ENCODE measurements around the gene AGK. TPM values are rescaled to one million over a fixed set of nuclear protein-coding genes. Genes with fewer than 3 reads are reported as not detected.

The AGK gene
- total RNA-seq, 2 donors from 2014 or later, result 19.6 to 21.1 TPM

DNA sequence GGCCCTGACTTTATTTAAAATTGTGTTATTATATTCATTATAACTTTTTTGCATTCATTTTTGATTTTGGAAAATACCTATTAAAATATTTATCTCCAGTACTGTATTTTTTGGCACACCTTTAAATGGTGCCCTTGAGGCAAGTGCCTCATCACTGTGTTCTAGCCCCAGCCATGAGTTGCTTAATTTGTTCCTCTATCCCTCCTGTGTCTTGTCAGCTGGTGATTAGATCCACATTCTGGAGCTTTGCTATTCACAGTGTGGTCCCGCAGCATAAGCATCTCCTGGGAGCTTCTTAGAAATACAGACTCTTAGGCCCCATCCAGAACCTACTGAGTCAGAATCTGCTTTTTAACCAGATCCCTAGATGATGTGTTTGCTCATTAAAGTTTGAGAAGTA is 19.8 kb downstream of the AGK start:
- TF ChIP-seq, protein P1, sequence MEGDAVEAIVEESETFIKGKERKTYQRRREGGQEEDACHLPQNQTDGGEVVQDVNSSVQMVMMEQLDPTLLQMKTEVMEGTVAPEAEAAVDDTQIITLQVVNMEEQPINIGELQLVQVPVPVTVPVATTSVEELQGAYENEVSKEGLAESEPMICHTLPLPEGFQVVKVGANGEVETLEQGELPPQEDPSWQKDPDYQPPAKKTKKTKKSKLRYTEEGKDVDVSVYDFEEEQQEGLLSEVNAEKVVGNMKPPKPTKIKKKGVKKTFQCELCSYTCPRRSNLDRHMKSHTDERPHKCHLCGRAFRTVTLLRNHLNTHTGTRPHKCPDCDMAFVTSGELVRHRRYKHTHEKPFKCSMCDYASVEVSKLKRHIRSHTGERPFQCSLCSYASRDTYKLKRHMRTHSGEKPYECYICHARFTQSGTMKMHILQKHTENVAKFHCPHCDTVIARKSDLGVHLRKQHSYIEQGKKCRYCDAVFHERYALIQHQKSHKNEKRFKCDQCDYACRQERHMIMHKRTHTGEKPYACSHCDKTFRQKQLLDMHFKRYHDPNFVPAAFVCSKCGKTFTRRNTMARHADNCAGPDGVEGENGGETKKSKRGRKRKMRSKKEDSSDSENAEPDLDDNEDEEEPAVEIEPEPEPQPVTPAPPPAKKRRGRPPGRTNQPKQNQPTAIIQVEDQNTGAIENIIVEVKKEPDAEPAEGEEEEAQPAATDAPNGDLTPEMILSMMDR (IDR thresholded peaks at IDR 0.05), result no peak
- H3K9me3 ChIP-seq, result no peaks in the 10 kb centered on the region
- no peak for DNase-seq
- no peaks in the 10 kb centered on the region for H3K27me3 ChIP-seq
- no peak overlapping the region for H3K9ac ChIP-seq (ENCODE audit: low read depth in 2 of 2, low read length in 2 of 2)
- no peak overlapping the region for H3K4me3 ChIP-seq
- no peak overlapping the region for H3K27ac ChIP-seq
- H3K4me1 ChIP-seq, result no peaks in the 10 kb centered on the region
- intact Hi-C loops (cut with DNase I), result no loop called here
- no peaks in the 10 kb centered on the region for H3K36me3 ChIP-seq

DNA sequence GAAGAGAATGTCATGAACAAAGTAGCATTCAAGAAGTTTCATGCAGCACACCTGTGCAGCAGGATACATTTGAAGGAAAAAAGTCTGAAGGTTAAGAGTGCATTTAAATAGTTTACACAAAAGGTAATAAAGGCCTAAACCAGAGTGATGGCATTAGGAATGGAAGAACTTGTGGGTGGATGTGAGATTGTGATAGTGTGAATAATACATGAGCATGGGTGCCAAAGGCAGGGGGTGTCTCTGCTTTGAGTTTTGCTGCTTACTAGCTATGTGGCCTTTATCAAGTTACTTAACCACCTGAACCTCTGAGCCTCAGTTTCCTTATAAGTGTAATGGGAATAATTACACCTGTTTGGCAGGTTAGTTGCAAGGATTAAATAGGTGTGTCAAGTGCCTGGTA is 21.0 kb downstream of the AGK start:
- TF ChIP-seq, protein P1 (IDR thresholded peaks at IDR 0.05), result no peak
- DNase-seq, result no peak
- no peaks in the 10 kb centered on the region for H3K9me3 ChIP-seq
- H3K4me1 ChIP-seq, result no peaks in the 10 kb centered on the region
- H3K36me3 ChIP-seq, result no peaks in the 10 kb centered on the region
- H3K27me3 ChIP-seq, result no peaks in the 10 kb centered on the region
- intact Hi-C loops (cut with DNase I), result no loop called here
- no peak overlapping the region for H3K27ac ChIP-seq
- H3K4me3 ChIP-seq, result no peak overlapping the region
- H3K9ac ChIP-seq (ENCODE audit: low read depth in 2 of 2, low read length in 2 of 2), result no peak overlapping the region

DNA sequence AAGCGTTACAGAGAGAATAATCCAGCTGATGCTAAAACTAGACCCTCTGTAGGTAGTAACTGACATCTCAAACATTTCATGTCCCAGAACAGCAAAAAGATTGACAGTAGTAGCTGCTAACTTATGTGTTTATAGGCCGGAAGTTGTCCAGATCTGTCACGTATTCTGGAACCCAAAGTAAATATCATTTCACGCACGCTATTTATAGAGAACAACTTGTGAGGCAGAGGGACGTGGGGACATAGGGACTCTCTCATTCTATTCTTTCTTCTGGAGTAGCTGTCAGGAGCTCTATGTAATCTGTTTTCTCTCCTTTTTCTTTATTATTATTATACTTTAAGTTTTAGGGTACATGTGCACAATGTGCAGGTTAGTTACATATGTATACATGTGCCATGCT is 22.3 kb downstream of the AGK start:
- TF ChIP-seq, protein P1 (IDR thresholded peaks at IDR 0.05), result no peak
- no peak overlapping the region for H3K27ac ChIP-seq
- no peaks in the 10 kb centered on the region for H3K36me3 ChIP-seq

DNA sequence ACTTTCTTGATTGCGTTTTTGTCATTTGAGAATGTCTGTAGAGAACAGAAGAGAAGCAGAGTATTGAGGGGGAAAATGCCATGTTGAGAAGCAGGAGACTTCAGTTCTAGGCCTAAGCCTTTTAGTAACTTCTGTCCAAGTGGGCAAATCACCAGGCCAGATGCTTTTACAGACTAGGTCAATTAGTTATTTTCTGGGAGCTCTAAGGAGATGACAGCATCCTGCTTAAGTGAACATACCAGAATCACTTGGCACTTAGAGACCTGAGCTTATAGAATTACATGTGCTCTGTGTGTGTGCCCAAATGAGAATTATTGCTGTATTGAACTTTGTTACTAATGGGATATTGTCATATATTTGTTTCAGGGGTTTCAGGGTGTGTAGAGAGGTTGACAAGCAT is 24.0 kb downstream of the AGK start:
- intact Hi-C loops (cut with DNase I), result no loop called here
- TF ChIP-seq, protein P1 (IDR thresholded peaks at IDR 0.05), result no peak
- DNase-seq, result no peak
- no peaks in the 10 kb centered on the region for H3K9me3 ChIP-seq
- H3K9ac ChIP-seq (ENCODE audit: low read depth in 2 of 2, low read length in 2 of 2), result no peak overlapping the region
- no peak overlapping the region for H3K27ac ChIP-seq
- no peaks in the 10 kb centered on the region for H3K4me1 ChIP-seq
- no peaks in the 10 kb centered on the region for H3K27me3 ChIP-seq
- no peaks in the 10 kb centered on the region for H3K36me3 ChIP-seq
- no peak overlapping the region for H3K4me3 ChIP-seq

More for the DNA sequence above, 22.3 kb downstream of the AGK start:
- H3K4me3 ChIP-seq, result no peak overlapping the region
- no peak overlapping the region for H3K9ac ChIP-seq (ENCODE audit: low read depth in 2 of 2, low read length in 2 of 2)
- H3K27me3 ChIP-seq, result no peaks in the 10 kb centered on the region
- no peak for DNase-seq
- no peaks in the 10 kb centered on the region for H3K9me3 ChIP-seq
- H3K4me1 ChIP-seq, result no peaks in the 10 kb centered on the region
- intact Hi-C loops (cut with DNase I), result no loop called here

DNA sequence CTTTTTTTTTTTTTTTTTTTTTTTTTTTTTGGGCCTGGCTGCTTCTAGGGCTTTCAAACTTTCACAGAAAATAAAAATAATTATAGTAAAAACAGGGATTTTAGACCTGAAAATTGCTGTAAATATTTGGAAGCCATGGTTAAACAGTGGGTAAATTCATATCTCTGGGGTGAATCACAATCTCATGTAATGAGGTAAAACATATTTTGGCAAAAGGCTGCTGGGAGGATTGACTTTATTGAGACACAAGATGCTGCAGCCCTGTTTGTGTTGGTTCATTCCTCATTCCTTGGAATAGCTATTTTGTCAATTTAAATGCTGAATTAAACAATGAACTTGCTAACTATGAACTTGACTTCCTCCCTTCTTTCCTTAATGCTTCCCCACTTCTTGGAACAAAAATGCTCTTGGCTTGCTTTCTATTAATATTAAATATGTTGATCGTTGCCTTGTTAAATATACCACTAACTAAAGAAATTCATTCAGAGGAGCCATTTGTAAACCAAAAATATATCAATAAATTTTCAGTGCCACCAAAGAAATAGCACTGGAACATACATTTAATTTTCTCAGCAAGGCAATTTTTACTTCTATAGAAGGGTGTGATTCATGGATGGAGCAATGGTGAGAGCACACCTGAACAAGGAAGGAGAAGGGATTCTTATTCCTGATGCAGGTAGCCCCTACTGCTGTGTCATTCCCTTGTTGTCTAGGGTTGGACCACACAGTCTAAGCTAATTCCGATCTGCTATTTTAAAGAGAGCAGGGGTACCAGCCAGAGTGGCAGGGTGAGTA is 24.6 kb downstream of the AGK start:
- Histone ChIP-seq H3K4me1 (no peaks in the 10 kb centered on the region), H3K9me3 (no peaks in the 10 kb centered on the region), H3K36me3 (no peaks in the 10 kb centered on the region), H3K4me3 (no peak overlapping the region), H3K27ac (no peak overlapping the region), H3K27me3 (no peaks in the 10 kb centered on the region), H3K9ac (ENCODE audit: low read depth in 2 of 2, low read length in 2 of 2) (no peak overlapping the region)
- intact Hi-C loops (cut with DNase I), result no loop called here
- TF ChIP-seq, protein P1 (IDR thresholded peaks at IDR 0.05), result no peak
- DNase-seq, result no peak

All from colonic mucosa (tissue), 4 donors.